Panc1 (cell line): ENCODE measurements around the gene PPARG. TPM values are rescaled to one million over a fixed set of nuclear protein-coding genes. Genes with fewer than 3 reads are reported as not detected.

ENCODE experiments used
- ATAC-seq: fragments of 200-7000 bp; cut with Tn5 transposase; 2 replicates; pipeline ENCODE4 v1.9.1; 2020; ENCODE audit warnings: mild to moderate bottlenecking, moderate library complexity
- BruUV-seq: library from RNA; stranded (reverse); fragments of 400-500 nt; replicated peaks from 2 replicates; lab custom pipeline; 2021; lab: Mats Ljungman, UMichigan
- CTCF ChIA-PET: fragments of 300-600 bp; sonication (Branson Sonifier 250); formaldehyde crosslinking; loops from one replicate; lab custom pipeline; 2022; ENCODE audit warnings: antibody characterized with exemption; lab: Charles Lee
- POLR2A ChIA-PET: fragments of 300-600 bp; sonication (Branson Sonifier 250); formaldehyde crosslinking; loops from one replicate; lab custom pipeline; 2022; ENCODE audit warnings: antibody characterized with exemption; lab: Charles Lee
- DNase-seq: peaks from one replicate; pipeline ENCODE4 v3.0.0-alpha.2; 2010; ENCODE audit warnings: low read depth, low spot score
- H3K27ac ChIP-seq: 2 replicates; pipeline ENCODE4 v1.5.1; 2011; ENCODE audit warnings: mild to moderate bottlenecking, low read length, inconsistent platforms
- H3K27me3 ChIP-seq: fragments of 200-500 bp; sonication (Bioruptor generic); 2 replicates; pipeline ENCODE4 v1.6.0; 2014; ENCODE audit warnings: low read length, inconsistent platforms; ENCODE audit not compliant: control insufficient read depth, insufficient read depth
- H3K36me3 ChIP-seq: fragments of 200-500 bp; sonication (Bioruptor generic); 2 replicates; pipeline ENCODE4 v1.5.1; 2014; ENCODE audit warnings: inconsistent platforms, mild to moderate bottlenecking, low read length, moderate library complexity; ENCODE audit not compliant: control insufficient read depth, insufficient read depth
- H3K4me1 ChIP-seq: 2 replicates; pipeline ENCODE4 v1.5.1; 2011; ENCODE audit warnings: inconsistent platforms, mild to moderate bottlenecking, low read length, moderate library complexity; ENCODE audit not compliant: control insufficient read depth, insufficient read depth
- H3K4me3 ChIP-seq, 2 experiments: 2 replicates each; pipeline ENCODE4 v1.5.1; 2011 to 2012; ENCODE audit warnings: low read depth in 2 of 2, low read length in 2 of 2, mild to moderate bottlenecking in 2 of 2, inconsistent platforms in 1 of 2, moderate library complexity in 1 of 2
- H3K9me3 ChIP-seq: fragments of 200-500 bp; sonication (Bioruptor generic); 2 replicates; pipeline ENCODE4 v1.5.1; 2014; ENCODE audit warnings: low read depth, mild to moderate bottlenecking, inconsistent platforms, low read length, moderate library complexity; ENCODE audit not compliant: control insufficient read depth, insufficient read depth
- CTCF ChIP-seq: fragments of 450-650 bp; IDR thresholded peaks from 2 replicates; pipeline ENCODE4 v1.5.1; 2017; ENCODE audit warnings: mild to moderate bottlenecking
- POLR2AphosphoS5 ChIP-seq: IDR thresholded peaks from 2 replicates; pipeline ENCODE4 v1.6.1; 2012; ENCODE audit warnings: mild to moderate bottlenecking, low read depth, low read length, moderate library complexity
- REST ChIP-seq, 2 experiments: IDR thresholded peaks; 2 replicates each; pipeline ENCODE4 v1.6.1; 2011 to 2012; ENCODE audit warnings: low read depth in 2 of 2, control low read depth in 1 of 2, low read length in 1 of 2, mild to moderate bottlenecking in 1 of 2, moderate library complexity in 1 of 2; ENCODE audit not compliant: insufficient read depth in 1 of 2
- SIN3A ChIP-seq: IDR thresholded peaks from 2 replicates; pipeline ENCODE4 v1.6.1; 2012; ENCODE audit warnings: low read depth, mild to moderate bottlenecking, low read length, moderate library complexity, borderline replicate concordance; ENCODE audit not compliant: insufficient read depth
- TCF7L2 ChIP-seq: IDR thresholded peaks from 2 replicates; pipeline ENCODE4 v1.6.1; 2011; ENCODE audit warnings: mild to moderate bottlenecking, low read depth, low read length, inconsistent platforms
- in situ Hi-C: cut with HindIII; loops from 2 replicates; pipeline ENCODE4 v1.10.0; 2016; ENCODE audit warnings: low sequenced_read_pairs, low pct_unique_long_range_greater_than_20kb
- intact Hi-C: fragments of 100-400 bp; cut with micrococcal nuclease; formaldehyde crosslinking; loops from one replicate; pipeline ENCODE4 v1.10.0; 2022; ENCODE audit not compliant: unreplicated experiment
- total RNA-seq: library from RNA; stranded (reverse); gene quantifications from one replicate; pipeline ENCODE4 v1.2.1, GENCODE V29; 2021; ENCODE audit not compliant: unreplicated experiment

Gene PPARG
- total RNA-seq, 1 experiment from 2014 or later, result 88.1 TPM

- DNase-seq (no peak), ATAC-seq (peak; percentile 39)
- Histone ChIP-seq H3K9me3 (no peaks in the 10 kb centered on the region), H3K27me3 (no peaks in the 10 kb centered on the region), H3K36me3 (no peaks in the 10 kb centered on the region), H3K4me3 (peak overlapping the region; percentile 16 to 41; a peak in 3 of 4 replicates), H3K27ac (peak overlapping the region; percentile 83), H3K4me1 (peaks cover 12% of the 10 kb centered on the region)
- TF ChIP-seq SIN3A (no peak), REST (IDR thresholded peaks at IDR 0.05; ENCODE audit: insufficient read depth in 1 of 2, low read depth in 2 of 2, low read length in 1 of 2) (no peak), TCF7L2 (no peak)
- in situ Hi-C loops, result no loop called here
- CTCF ChIA-PET, result no interaction called here
- intact Hi-C loops, result loop anchor here (10.0 kb wide), 2 partner anchors 85 to 145 kb away; no protein-coding TSS in a partner anchor
- BruUV-seq, result no TSS peak
- POLR2A ChIA-PET, result no interaction called here
Measured at GRCh38 chr3:12279591-12280326, 9.1 kb upstream of the PPARG start.

- POLR2A ChIA-PET, result no interaction called here
- CTCF ChIA-PET, result no interaction called here
- no TSS peak for BruUV-seq
- intact Hi-C loops (loop anchor here (10.0 kb wide), 2 partner anchors 86 to 146 kb away; no protein-coding TSS in a partner anchor), in situ Hi-C loops (no loop called here)
- H3K9me3 ChIP-seq, result no peaks in the 10 kb centered on the region
- no peaks in the 10 kb centered on the region for H3K36me3 ChIP-seq
- peaks cover 12% of the 10 kb centered on the region for H3K4me1 ChIP-seq
- H3K4me3 ChIP-seq, result peak overlapping the region; percentile 16 to 41; a peak in 3 of 4 replicates
- no peaks in the 10 kb centered on the region for H3K27me3 ChIP-seq
- TF ChIP-seq CTCF (no peak), TCF7L2 (no peak), POLR2AphosphoS5 (no peak), REST (IDR thresholded peaks at IDR 0.05; ENCODE audit: insufficient read depth in 1 of 2, low read depth in 2 of 2, low read length in 1 of 2) (no peak), SIN3A (no peak)
- H3K27ac ChIP-seq, result peak overlapping the region; percentile 83
- peak; percentile 88 for ATAC-seq
- DNase-seq, result no peak
Measured at GRCh38 chr3:12280357-12280806, 8.5 kb upstream of the PPARG start.
